ENCODE results near the gene TUBGCP3. TPM values are rescaled to one million over a fixed set of nuclear protein-coding genes. Genes with fewer than 3 reads are reported as not detected.

The TUBGCP3 gene
- total RNA-seq, 2 donors from 2014 or later = 9.8 to 14.7 TPM

DNA sequence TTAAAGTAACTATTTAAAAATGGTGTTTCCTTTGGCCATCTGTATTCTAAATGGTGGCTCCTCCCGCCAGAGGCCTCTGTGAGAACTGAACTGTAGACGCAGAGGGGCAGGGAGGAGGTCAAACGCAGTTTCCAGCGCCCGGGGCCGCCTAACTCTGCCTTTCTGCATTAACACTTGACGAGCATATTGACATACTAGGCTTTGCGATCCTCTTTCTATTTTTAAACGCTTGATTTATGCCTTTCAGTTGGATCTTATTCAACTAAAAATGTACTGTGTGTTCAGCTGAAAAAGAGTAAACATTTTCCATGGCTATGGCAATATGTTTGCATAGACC, 137.1 kb downstream of the TUBGCP3 start:
- no peaks in the 10 kb centered on the region for H3K36me3 ChIP-seq
- H3K4me1 ChIP-seq = no peaks in the 10 kb centered on the region
- DNase-seq (ENCODE audit: low spot score) = no peak
- no peaks in the 10 kb centered on the region for H3K9me3 ChIP-seq
- H3K4me3 ChIP-seq = no peak overlapping the region
- H3K27me3 ChIP-seq = no peaks in the 10 kb centered on the region
- no peak overlapping the region for H3K27ac ChIP-seq
- TF ChIP-seq, protein P1, sequence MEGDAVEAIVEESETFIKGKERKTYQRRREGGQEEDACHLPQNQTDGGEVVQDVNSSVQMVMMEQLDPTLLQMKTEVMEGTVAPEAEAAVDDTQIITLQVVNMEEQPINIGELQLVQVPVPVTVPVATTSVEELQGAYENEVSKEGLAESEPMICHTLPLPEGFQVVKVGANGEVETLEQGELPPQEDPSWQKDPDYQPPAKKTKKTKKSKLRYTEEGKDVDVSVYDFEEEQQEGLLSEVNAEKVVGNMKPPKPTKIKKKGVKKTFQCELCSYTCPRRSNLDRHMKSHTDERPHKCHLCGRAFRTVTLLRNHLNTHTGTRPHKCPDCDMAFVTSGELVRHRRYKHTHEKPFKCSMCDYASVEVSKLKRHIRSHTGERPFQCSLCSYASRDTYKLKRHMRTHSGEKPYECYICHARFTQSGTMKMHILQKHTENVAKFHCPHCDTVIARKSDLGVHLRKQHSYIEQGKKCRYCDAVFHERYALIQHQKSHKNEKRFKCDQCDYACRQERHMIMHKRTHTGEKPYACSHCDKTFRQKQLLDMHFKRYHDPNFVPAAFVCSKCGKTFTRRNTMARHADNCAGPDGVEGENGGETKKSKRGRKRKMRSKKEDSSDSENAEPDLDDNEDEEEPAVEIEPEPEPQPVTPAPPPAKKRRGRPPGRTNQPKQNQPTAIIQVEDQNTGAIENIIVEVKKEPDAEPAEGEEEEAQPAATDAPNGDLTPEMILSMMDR (IDR thresholded peaks at IDR 0.05) = no peak

DNA sequence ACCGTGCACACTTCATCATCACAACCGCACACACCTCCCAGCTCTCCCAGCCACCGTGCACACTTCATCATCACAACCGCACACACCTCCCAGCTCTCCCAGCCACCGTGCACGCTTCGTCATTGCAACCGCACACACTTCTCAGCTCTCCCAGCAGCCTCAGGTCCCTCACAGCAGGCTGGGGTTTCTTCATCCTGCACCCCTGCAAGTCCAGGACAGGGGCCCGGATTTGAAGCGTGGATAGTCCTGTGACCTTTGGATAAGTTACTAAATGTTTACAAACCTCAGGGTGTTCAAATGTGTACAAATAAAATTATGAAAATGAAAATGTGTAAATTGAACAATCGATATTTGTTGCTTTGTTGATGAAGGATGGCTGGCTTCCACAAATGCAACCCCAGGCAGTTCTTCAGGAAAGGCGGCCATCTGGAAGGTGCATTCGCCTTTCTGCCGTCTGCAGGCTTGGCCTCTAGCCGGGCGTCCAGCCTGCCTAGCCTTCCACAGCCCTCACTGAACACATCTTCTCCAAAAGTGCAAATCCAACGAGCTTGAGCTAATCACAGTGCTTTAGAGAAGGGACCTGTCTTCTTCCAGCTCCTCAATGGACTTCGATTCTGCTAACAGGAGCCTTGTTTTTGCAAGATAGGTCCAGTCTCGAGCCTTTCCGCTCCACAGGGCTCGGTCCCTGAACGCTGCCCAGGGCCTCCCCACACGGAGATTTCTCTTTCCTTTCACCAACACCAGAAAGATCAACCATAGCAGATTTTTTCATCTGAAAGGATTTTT, 137.6 kb downstream of the TUBGCP3 start:
- no peaks in the 10 kb centered on the region for H3K27me3 ChIP-seq
- no peak for DNase-seq (ENCODE audit: low spot score)
- no peaks in the 10 kb centered on the region for H3K4me1 ChIP-seq
- no peaks in the 10 kb centered on the region for H3K9me3 ChIP-seq
- TF ChIP-seq, protein P1 (IDR thresholded peaks at IDR 0.05) = no peak
- H3K36me3 ChIP-seq = no peaks in the 10 kb centered on the region
- H3K4me3 ChIP-seq = no peak overlapping the region
- no peak overlapping the region for H3K27ac ChIP-seq

DNA sequence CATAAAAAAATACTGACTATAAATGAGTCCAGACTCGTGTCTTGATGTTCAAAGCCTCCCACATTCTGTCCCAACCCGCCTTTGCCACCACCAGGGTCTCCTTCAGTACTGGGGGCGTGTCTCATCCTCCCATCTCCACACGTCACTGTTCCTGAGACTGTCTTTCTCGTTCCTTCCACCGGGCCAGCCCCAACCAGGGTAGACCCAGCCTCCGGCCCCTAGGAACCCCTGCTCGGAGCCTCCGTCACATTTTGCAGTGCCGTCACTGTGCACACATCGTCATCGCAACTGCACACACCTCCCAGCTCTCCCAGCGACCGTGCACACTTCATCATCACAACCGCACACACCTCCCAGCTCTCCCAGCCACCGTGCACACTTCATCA, 138.4 kb downstream of the TUBGCP3 start:
- Histone ChIP-seq H3K4me3 (no peak overlapping the region), H3K27ac (no peak overlapping the region), H3K9me3 (no peaks in the 10 kb centered on the region), H3K36me3 (no peaks in the 10 kb centered on the region), H3K27me3 (peaks cover 0 to 4% of the 10 kb centered on the region in 2 donors), H3K4me1 (no peaks in the 10 kb centered on the region)
- TF ChIP-seq, protein P1 (IDR thresholded peaks at IDR 0.05) = no peak
- peak; percentile 38 for DNase-seq (ENCODE audit: low spot score)

DNA sequence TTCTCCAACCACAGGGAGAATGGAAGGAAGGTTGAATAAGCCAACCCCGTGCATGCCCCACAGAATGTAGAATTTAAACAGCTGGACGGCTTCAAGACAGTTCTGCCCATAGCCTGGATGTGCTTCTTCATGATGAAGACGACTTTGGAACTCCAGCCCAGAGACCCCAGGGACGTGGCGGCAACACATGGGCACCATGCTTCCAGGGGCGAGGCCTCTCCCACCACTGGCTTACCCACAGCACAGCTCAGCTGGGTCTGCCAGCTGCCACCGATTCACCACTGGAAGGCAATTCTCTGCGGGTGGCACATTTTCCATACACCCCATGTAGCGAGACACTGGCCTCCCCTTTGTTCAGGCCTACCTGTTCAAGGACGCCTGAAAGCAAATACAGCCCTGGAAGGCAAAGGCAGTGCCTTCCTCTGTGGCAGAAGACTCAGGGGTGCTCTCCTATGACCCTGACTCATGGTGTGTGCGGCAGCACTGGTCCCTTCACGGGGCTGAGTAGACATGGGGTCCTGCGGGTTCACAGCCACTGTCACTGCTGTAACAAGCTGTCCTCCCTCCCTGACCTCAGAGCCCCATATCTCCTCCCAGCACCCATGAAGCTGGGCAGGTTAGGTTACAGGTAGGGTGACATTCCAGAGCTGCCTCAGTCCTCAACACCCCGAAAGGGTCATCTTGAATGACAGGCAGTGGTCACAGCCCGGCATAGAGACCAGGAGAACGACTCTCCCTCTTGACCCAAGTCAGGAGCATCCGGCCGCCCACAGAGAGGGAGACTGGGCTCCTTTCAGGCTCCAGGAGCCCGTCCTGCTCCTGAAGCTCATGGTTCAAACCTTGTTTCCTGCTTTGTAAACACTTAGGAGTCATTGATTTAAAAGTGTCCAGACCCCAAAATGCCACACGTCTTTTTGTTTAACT, 139.1 kb downstream of the TUBGCP3 start:
- TF ChIP-seq, protein P1 (IDR thresholded peaks at IDR 0.05) = no peak
- Histone ChIP-seq H3K27me3 (peaks cover 0 to 4% of the 10 kb centered on the region in 2 donors), H3K9me3 (no peaks in the 10 kb centered on the region), H3K36me3 (no peaks in the 10 kb centered on the region), H3K4me1 (no peaks in the 10 kb centered on the region), H3K4me3 (no peak overlapping the region), H3K27ac (no peak overlapping the region)
- DNase-seq (ENCODE audit: low spot score) = peak; percentile 47

DNA sequence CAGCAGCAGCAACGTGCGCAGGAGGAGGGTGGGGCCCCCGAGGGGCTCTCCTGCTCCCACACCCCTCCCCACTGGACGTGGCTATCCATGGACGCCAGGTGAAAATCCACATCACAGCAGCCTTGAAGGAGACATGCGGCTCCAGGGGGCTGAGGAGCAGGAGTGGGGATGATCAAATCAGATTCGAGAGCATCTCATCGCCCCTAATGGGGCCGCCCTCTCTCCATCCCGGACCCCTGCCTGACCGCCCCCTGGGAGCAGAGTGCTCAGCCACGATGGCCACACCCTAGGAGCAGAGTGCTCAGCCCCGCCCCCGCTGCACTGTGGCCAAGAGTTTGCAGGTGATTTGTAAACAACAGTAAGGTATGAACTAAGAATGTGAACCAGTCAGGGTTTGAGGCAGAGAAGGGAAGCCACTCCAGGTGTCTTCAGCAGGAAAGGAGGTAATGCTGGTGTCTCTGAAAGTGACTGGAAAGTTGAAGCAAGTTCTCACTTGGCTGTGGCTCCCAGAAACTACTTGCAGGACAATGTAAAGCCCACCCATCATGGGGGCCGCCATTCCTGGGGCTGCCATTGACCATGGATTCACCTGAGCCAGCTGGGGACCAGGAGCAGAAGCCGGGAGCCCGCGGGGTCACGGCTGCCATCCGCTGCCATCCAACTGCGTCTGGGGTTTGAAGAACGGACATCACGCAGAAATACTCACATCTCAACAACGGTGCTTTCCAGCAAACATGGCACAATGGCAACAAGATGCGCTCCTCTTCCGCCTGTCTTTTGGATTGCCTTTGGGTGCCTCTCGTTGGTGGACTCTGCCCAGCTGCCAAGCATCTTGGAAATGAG, 140.0 kb downstream of the TUBGCP3 start:
- H3K27me3 ChIP-seq = peaks cover 3 to 4% of the 10 kb centered on the region in 2 donors
- H3K4me1 ChIP-seq = no peaks in the 10 kb centered on the region
- no peak overlapping the region for H3K27ac ChIP-seq
- H3K4me3 ChIP-seq = no peak overlapping the region
- DNase-seq (ENCODE audit: low spot score) = peak; percentile 43
- no peaks in the 10 kb centered on the region for H3K9me3 ChIP-seq
- H3K36me3 ChIP-seq = no peaks in the 10 kb centered on the region
- TF ChIP-seq, protein P1 (IDR thresholded peaks at IDR 0.05) = no peak

All from right atrium auricular region (tissue), 2 donors.